HEK293 (cell line): ENCODE data around the gene ACTRT1.

ENCODE experiments used
- CTCF ChIA-PET: fragments of 350-600 bp; formaldehyde crosslinking; extraction: SDS; loops from one replicate; lab custom pipeline; 2021; ENCODE audit warnings: antibody characterized with exemption; lab: Yijun Ruan, JAX
- POLR2A ChIA-PET: fragments of 300-600 bp; formaldehyde crosslinking; extraction: SDS; loops from one replicate; lab custom pipeline; 2020; ENCODE audit warnings: antibody characterized with exemption, inconsistent platforms; lab: Yijun Ruan, JAX
- H3K27ac ChIP-seq: fragments of 200-500 bp; sonication (Bioruptor generic); 2 replicates; pipeline ENCODE4 v1.5.1; 2014; ENCODE audit warnings: low read depth, low read length, control low read depth, inconsistent platforms; ENCODE audit errors: extremely low read depth
- H3K36me3 ChIP-seq, 2 experiments: fragments of 200-500 bp in 1 of 2; sonication (Bioruptor generic) in 1 of 2; 1 replicate in 1 of 2; 2 replicates in 1 of 2; pipeline ENCODE4 v1.5.1; 2014 to 2017; ENCODE audit warnings: inconsistent platforms in 2 of 2, low read length in 2 of 2; ENCODE audit not compliant: control insufficient read depth in 2 of 2, insufficient read depth in 1 of 2
- H3K4me1 ChIP-seq: fragments of 200-500 bp; sonication (Bioruptor generic); 2 replicates; pipeline ENCODE4 v1.5.1; 2014; ENCODE audit warnings: mild to moderate bottlenecking, low read length, inconsistent platforms; ENCODE audit not compliant: control insufficient read depth, insufficient read depth
- H3K4me3 ChIP-seq: 2 replicates; pipeline ENCODE4 v1.5.1; 2011; ENCODE audit warnings: low read depth, mild to moderate bottlenecking, control low read depth, low read length, moderate library complexity
- H3K9me3 ChIP-seq: fragments of 200-500 bp; sonication (Bioruptor generic); 2 replicates; pipeline ENCODE4 v1.5.1; 2014; ENCODE audit warnings: low read depth, low read length, inconsistent platforms; ENCODE audit not compliant: control insufficient read depth, insufficient read depth
- GLI4 ChIP-seq: fragments of 450-650 bp; formaldehyde crosslinking; IDR thresholded peaks from 2 replicates; pipeline ENCODE4 v1.5.1; 2016; ENCODE audit warnings: missing biosample characterization, missing genetic modification characterization
- KLF8 ChIP-seq: fragments of 450-650 bp; formaldehyde crosslinking; IDR thresholded peaks from 2 replicates; pipeline ENCODE4 v1.5.1; 2016; ENCODE audit warnings: missing biosample characterization, missing genetic modification characterization
- SCRT2 ChIP-seq: fragments of 450-650 bp; formaldehyde crosslinking; IDR thresholded peaks from 2 replicates; pipeline ENCODE4 v1.5.1; 2016; ENCODE audit warnings: missing biosample characterization, missing genetic modification characterization
- SP2 ChIP-seq: fragments of 450-650 bp; formaldehyde crosslinking; IDR thresholded peaks from 2 replicates; pipeline ENCODE4 v1.5.1; 2016; ENCODE audit warnings: missing biosample characterization, missing genetic modification characterization
- SP3 ChIP-seq: fragments of 450-650 bp; formaldehyde crosslinking; IDR thresholded peaks from 2 replicates; pipeline ENCODE4 v1.5.1; 2016; ENCODE audit warnings: missing biosample characterization, missing genetic modification characterization
- ZBTB21 ChIP-seq: fragments of 450-650 bp; formaldehyde crosslinking; IDR thresholded peaks from 2 replicates; pipeline ENCODE4 v1.5.1; 2017; ENCODE audit warnings: missing biosample characterization, missing genetic modification characterization
- ZNF37A ChIP-seq: fragments of 450-650 bp; IDR thresholded peaks from 2 replicates; pipeline ENCODE4 v1.5.1; 2018; ENCODE audit warnings: missing biosample characterization, missing genetic modification characterization
- ZNF501 ChIP-seq: fragments of 450-650 bp; formaldehyde crosslinking; IDR thresholded peaks from 2 replicates; pipeline ENCODE4 v1.5.1; 2016; ENCODE audit warnings: missing biosample characterization, missing genetic modification characterization
- ZNF555 ChIP-seq: fragments of 450-650 bp; formaldehyde crosslinking; conservative IDR thresholded peaks from 2 replicates; pipeline ENCODE4 v1.5.1; 2017; ENCODE audit warnings: missing biosample characterization, mild to moderate bottlenecking, missing genetic modification characterization, inconsistent platforms
- ZNF585B ChIP-seq: fragments of 450-650 bp; formaldehyde crosslinking; IDR thresholded peaks from 2 replicates; pipeline ENCODE4 v1.5.1; 2016; ENCODE audit warnings: missing biosample characterization, missing genetic modification characterization
- ZNF600 ChIP-seq: fragments of 450-650 bp; formaldehyde crosslinking; IDR thresholded peaks from 2 replicates; pipeline ENCODE4 v1.5.1; 2016; ENCODE audit warnings: missing biosample characterization, missing genetic modification characterization
- ZNF629 ChIP-seq: fragments of 450-650 bp; formaldehyde crosslinking; IDR thresholded peaks from 2 replicates; pipeline ENCODE4 v1.5.1; 2017; ENCODE audit warnings: missing biosample characterization, missing genetic modification characterization
- ZNF670 ChIP-seq: fragments of 450-650 bp; formaldehyde crosslinking; IDR thresholded peaks from 2 replicates; pipeline ENCODE4 v1.5.1; 2016; ENCODE audit warnings: missing biosample characterization, missing genetic modification characterization, low read depth
- ZNF677 ChIP-seq: fragments of 450-650 bp; IDR thresholded peaks from 2 replicates; pipeline ENCODE4 v1.5.0; 2018; ENCODE audit warnings: missing biosample characterization, mild to moderate bottlenecking, missing genetic modification characterization, moderate library complexity
- TF ChIP-seq, protein P1 (sequence below): fragments of 450-650 bp; formaldehyde crosslinking; IDR thresholded peaks from 2 replicates; pipeline ENCODE4 v1.5.1; 2016; ENCODE audit warnings: missing biosample characterization, missing genetic modification characterization
- TF ChIP-seq, protein P2 (sequence below): fragments of 450-650 bp; formaldehyde crosslinking; IDR thresholded peaks from 2 replicates; pipeline ENCODE4 v1.5.1; 2016; ENCODE audit warnings: missing biosample characterization, missing genetic modification characterization
- TF ChIP-seq, protein P3 (sequence below): fragments of 450-650 bp; IDR thresholded peaks from 2 replicates; pipeline ENCODE4 v1.5.1; 2018; ENCODE audit warnings: missing biosample characterization, mild to moderate bottlenecking, missing genetic modification characterization

The ACTRT1 gene

DNA sequence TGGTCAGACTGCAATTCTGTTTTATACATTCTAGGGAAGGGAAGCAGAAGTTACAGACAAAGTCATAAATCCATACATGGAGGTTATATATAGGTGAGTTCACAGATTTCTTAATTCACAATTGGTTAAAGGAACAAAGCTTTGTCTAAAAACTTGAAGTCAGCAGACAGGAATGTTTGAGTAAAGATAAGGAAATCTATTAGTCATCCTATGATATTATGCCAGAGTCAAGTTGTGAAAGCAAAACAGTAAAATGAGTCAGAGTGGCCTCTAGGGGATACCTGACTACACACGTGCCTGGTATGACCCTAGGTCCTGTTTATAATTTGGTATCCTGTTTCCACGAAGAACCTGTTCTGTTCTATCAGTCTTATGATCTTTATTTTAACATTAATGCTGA lies 31.5 kb downstream of the ACTRT1 start:
- CTCF ChIA-PET = no interaction called here
- no peak for TF ChIP-seq ZNF677 (tag by site-specific recombination)
- TF ChIP-seq ZNF629 (tag by site-specific recombination) = peak; percentile 34; the same call in 1 of the 2 replicates
- no peak for TF ChIP-seq SP2 (tag by site-specific recombination)
- TF ChIP-seq, protein P1, sequence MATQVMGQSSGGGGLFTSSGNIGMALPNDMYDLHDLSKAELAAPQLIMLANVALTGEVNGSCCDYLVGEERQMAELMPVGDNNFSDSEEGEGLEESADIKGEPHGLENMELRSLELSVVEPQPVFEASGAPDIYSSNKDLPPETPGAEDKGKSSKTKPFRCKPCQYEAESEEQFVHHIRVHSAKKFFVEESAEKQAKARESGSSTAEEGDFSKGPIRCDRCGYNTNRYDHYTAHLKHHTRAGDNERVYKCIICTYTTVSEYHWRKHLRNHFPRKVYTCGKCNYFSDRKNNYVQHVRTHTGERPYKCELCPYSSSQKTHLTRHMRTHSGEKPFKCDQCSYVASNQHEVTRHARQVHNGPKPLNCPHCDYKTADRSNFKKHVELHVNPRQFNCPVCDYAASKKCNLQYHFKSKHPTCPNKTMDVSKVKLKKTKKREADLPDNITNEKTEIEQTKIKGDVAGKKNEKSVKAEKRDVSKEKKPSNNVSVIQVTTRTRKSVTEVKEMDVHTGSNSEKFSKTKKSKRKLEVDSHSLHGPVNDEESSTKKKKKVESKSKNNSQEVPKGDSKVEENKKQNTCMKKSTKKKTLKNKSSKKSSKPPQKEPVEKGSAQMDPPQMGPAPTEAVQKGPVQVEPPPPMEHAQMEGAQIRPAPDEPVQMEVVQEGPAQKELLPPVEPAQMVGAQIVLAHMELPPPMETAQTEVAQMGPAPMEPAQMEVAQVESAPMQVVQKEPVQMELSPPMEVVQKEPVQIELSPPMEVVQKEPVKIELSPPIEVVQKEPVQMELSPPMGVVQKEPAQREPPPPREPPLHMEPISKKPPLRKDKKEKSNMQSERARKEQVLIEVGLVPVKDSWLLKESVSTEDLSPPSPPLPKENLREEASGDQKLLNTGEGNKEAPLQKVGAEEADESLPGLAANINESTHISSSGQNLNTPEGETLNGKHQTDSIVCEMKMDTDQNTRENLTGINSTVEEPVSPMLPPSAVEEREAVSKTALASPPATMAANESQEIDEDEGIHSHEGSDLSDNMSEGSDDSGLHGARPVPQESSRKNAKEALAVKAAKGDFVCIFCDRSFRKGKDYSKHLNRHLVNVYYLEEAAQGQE (tag by site-specific recombination) = no peak
- no peak for TF ChIP-seq ZNF37A (tag by site-specific recombination)
- TF ChIP-seq SCRT2 (tag by site-specific recombination) = no peak
- no peak for TF ChIP-seq ZNF585B (tag by site-specific recombination)
- TF ChIP-seq, protein P2, sequence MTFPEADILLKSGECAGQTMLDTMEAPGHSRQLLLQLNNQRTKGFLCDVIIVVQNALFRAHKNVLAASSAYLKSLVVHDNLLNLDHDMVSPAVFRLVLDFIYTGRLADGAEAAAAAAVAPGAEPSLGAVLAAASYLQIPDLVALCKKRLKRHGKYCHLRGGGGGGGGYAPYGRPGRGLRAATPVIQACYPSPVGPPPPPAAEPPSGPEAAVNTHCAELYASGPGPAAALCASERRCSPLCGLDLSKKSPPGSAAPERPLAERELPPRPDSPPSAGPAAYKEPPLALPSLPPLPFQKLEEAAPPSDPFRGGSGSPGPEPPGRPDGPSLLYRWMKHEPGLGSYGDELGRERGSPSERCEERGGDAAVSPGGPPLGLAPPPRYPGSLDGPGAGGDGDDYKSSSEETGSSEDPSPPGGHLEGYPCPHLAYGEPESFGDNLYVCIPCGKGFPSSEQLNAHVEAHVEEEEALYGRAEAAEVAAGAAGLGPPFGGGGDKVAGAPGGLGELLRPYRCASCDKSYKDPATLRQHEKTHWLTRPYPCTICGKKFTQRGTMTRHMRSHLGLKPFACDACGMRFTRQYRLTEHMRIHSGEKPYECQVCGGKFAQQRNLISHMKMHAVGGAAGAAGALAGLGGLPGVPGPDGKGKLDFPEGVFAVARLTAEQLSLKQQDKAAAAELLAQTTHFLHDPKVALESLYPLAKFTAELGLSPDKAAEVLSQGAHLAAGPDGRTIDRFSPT (tag by site-specific recombination) = peak; percentile 41; the same call in 1 of the 2 replicates
- no peak for TF ChIP-seq GLI4 (tag by site-specific recombination)
- no peak for TF ChIP-seq SP3 (tag by site-specific recombination)
- TF ChIP-seq ZNF600 (tag by site-specific recombination) = no peak
- TF ChIP-seq, protein P3, sequence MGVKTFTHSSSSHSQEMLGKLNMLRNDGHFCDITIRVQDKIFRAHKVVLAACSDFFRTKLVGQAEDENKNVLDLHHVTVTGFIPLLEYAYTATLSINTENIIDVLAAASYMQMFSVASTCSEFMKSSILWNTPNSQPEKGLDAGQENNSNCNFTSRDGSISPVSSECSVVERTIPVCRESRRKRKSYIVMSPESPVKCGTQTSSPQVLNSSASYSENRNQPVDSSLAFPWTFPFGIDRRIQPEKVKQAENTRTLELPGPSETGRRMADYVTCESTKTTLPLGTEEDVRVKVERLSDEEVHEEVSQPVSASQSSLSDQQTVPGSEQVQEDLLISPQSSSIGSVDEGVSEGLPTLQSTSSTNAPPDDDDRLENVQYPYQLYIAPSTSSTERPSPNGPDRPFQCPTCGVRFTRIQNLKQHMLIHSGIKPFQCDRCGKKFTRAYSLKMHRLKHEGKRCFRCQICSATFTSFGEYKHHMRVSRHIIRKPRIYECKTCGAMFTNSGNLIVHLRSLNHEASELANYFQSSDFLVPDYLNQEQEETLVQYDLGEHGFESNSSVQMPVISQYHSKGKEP = no peak
- peak; percentile 60; the same call in 1 of the 2 replicates for TF ChIP-seq KLF8
- no peak for TF ChIP-seq ZNF670
- TF ChIP-seq, all 188 proteins: peak for 3

DNA sequence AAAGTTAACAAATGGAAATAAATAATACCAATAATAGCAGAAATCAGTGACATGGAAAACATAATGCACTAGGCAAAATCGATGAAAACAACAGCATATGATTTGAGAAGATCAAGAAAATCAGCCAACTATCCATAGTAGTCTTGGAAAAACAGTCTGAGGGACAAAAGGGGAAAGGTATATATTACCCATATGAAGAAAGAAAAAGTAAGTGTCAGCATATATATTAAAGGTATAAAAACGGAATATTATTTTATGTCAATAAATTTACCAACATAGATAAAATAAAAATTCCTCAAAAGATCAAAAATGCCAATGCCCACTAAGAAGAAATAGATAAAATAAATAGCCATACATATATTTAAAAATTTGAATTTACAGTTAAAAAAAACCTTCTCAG lies 33.0 kb downstream of the ACTRT1 start:
- H3K36me3 ChIP-seq = no peaks in the 10 kb centered on the region
- no peak overlapping the region for H3K27ac ChIP-seq
- H3K4me3 ChIP-seq = no peak overlapping the region
- POLR2A ChIA-PET = no interaction called here
- no peaks in the 10 kb centered on the region for H3K4me1 ChIP-seq
- CTCF ChIA-PET = no interaction called here
- no peak for TF ChIP-seq ZNF555
- no peak for TF ChIP-seq ZBTB21 (tag by site-specific recombination)
- no peak for TF ChIP-seq ZNF501 (tag by site-specific recombination)
- no peaks in the 10 kb centered on the region; the same call in 1 of the 2 replicates for H3K9me3 ChIP-seq

More for the DNA sequence above, 31.5 kb downstream of the ACTRT1 start:
- H3K27ac ChIP-seq = no peak overlapping the region
- H3K9me3 ChIP-seq = no peaks in the 10 kb centered on the region; the same call in 1 of the 2 replicates
- no peaks in the 10 kb centered on the region for H3K4me1 ChIP-seq
- no peaks in the 10 kb centered on the region for H3K36me3 ChIP-seq
- H3K4me3 ChIP-seq = no peak overlapping the region
- POLR2A ChIA-PET = no interaction called here
